Neural progenitor cell (in vitro differentiated cells): ENCODE measurements around the gene PUS1. TPM values are rescaled to one million over a fixed set of nuclear protein-coding genes. Genes with fewer than 3 reads are reported as not detected.

Source experiments
- DNase-seq: peaks from one replicate; pipeline ENCODE4 v3.0.0-alpha.2; 2016; ENCODE audit warnings: low spot score
- H2AFZ ChIP-seq: fragments of 200-600 bp; sonication (generic); replicated peaks from 2 replicates; pipeline ENCODE4 v1.6.1; 2016; ENCODE audit warnings: antibody characterized with exemption
- H3F3A ChIP-seq: fragments of 200-600 bp; sonication (generic); 2 replicates; pipeline ENCODE4 v1.6.1; 2016; ENCODE audit warnings: antibody characterized with exemption, low read depth
- H3K27ac ChIP-seq: fragments of 200-600 bp; sonication (generic); 2 replicates; pipeline ENCODE4 v1.5.1; 2016; ENCODE audit warnings: mild to moderate bottlenecking
- H3K27me3 ChIP-seq: fragments of 200-600 bp; sonication (generic); 2 replicates; pipeline ENCODE4 v1.6.1; 2016; ENCODE audit warnings: mild to moderate bottlenecking, moderate library complexity
- H3K36me3 ChIP-seq: fragments of 200-600 bp; sonication (generic); 2 replicates; pipeline ENCODE4 v1.5.1; 2016
- H3K4me1 ChIP-seq: fragments of 200-600 bp; sonication (generic); 2 replicates; pipeline ENCODE4 v1.6.1; 2016; ENCODE audit warnings: mixed run types
- H3K4me2 ChIP-seq: fragments of 200-600 bp; sonication (generic); 2 replicates; pipeline ENCODE4 v1.6.1; 2016
- H3K4me3 ChIP-seq: fragments of 200-600 bp; sonication (generic); 2 replicates; pipeline ENCODE4 v1.5.1; 2016
- H3K79me2 ChIP-seq: fragments of 200-600 bp; sonication (generic); 2 replicates; pipeline ENCODE4 v1.6.1; 2016; ENCODE audit warnings: low read depth
- H3K9ac ChIP-seq: fragments of 200-600 bp; sonication (generic); 2 replicates; pipeline ENCODE4 v1.6.1; 2016
- H3K9me3 ChIP-seq: fragments of 200-600 bp; sonication (generic); 2 replicates; pipeline ENCODE4 v1.5.1; 2016; ENCODE audit warnings: low read depth
- H4K20me1 ChIP-seq: fragments of 200-600 bp; sonication (generic); 2 replicates; pipeline ENCODE4 v1.6.1; 2016; ENCODE audit warnings: low read depth
- H3K27ac Mint-ChIP-seq: 3 replicates; pipeline ENCODE4 v1.8.0; 2021; ENCODE audit warnings: mixed read lengths
- H3K27me3 Mint-ChIP-seq: 2 replicates; pipeline ENCODE4 v1.8.0; 2022; ENCODE audit warnings: low read depth, mild to moderate bottlenecking, inconsistent platforms, moderate library complexity, mixed read lengths; ENCODE audit not compliant: insufficient read depth
- H3K36me3 Mint-ChIP-seq: 3 replicates; pipeline ENCODE4 v1.8.0; 2021; ENCODE audit warnings: mixed read lengths
- H3K4me1 Mint-ChIP-seq: 3 replicates; pipeline ENCODE4 v1.8.0; 2021; ENCODE audit warnings: mixed read lengths
- H3K4me3 Mint-ChIP-seq: 3 replicates; pipeline ENCODE4 v1.8.0; 2021; ENCODE audit warnings: mild to moderate bottlenecking, moderate library complexity, mixed read lengths
- H3K9me3 Mint-ChIP-seq: 3 replicates; pipeline ENCODE4 v1.8.0; 2020; ENCODE audit warnings: mixed read lengths
- EZH2 ChIP-seq: fragments of 200-600 bp; sonication (generic); IDR thresholded peaks from 2 replicates; pipeline ENCODE4 v1.6.1; 2017; ENCODE audit warnings: antibody characterized with exemption, mild to moderate bottlenecking, moderate library complexity
- EZH2phosphoT487 ChIP-seq: fragments of 200-600 bp; sonication (generic); IDR thresholded peaks from 2 replicates; pipeline ENCODE4 v1.6.1; 2017; ENCODE audit warnings: antibody characterized with exemption
- total RNA-seq: library from RNA; depleted of rRNA; stranded (reverse); fragments of >200 nt; gene quantifications from 2 replicates; pipeline ENCODE4 v1.2.3, GENCODE V29; 2015; ENCODE audit warnings: low replicate concordance
- TF ChIP-seq, protein P1 (sequence below): fragments of 200-600 bp; sonication (generic); IDR thresholded peaks from 2 replicates; pipeline ENCODE4 v1.5.1; 2017; ENCODE audit warnings: antibody characterized with exemption, mild to moderate bottlenecking

PUS1 gene
- total RNA-seq, 1 donor from 2014 or later = 15.9 TPM

DNA sequence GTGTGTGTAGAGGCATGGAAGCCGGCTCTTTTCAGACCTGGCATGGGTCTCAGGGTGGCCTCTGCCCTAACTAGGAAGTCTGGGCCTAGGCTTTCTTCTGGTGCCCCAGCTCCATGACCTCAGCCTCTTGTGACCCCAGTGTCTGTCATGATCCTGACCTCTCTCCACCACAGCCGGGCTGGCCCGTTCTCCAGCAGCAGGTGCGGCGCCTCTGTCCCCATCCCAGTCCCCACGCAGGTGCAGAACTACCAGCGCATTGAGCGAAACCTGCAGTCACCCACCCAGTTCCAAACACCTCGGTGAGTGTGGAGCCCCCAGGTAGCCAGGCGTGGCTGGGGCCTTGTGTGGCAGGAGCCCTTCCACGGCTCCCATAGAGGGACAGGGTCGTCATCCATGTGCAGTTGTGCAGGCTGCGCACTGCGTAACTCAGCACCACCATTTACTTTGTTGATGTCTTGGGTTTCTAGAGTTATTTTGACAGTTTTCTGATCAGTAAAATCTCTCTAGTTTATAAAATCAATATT is 14.8 kb upstream of the PUS1 start:
- no peaks in the 10 kb centered on the region for H3F3A ChIP-seq
- H3K4me3 Mint-ChIP-seq = no peak overlapping the region

DNA sequence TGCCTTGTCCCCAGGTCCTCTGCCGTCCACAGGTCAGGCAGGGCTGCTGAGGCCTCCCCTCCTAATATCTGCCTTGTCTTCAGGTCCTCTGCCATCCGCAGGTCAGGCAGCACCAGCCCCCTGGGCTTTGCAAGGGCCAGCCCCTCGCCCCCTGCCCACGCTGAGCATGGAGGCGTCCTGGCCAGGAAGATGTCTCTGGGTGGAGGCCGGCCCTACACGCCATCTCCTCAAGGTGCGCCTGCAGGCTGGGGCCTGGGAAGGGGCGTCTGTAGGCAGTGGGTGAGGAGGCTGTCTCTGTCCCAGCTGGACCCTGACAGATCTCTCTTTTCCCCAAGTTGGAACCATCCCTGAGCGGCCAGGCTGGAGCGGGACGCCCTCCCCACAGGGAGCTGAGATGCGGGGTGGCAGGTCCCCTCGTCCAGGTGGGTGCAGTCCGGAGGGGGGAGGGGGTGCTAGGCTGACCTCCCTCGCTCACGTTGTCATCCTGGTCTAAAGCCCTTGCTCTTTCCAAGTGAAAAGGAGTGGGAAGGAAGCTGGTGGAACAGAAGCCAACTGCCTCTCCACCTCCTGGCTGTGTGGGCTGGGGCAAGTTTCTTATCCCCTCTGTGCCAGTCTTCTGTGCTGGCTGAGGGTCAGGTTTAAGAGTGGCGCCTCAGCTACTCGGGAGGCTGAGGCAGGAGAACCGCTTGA is 13.9 kb upstream of the PUS1 start:
- peaks cover 3% of the 10 kb centered on the region for H3K27me3 Mint-ChIP-seq
- TF ChIP-seq, protein P1, sequence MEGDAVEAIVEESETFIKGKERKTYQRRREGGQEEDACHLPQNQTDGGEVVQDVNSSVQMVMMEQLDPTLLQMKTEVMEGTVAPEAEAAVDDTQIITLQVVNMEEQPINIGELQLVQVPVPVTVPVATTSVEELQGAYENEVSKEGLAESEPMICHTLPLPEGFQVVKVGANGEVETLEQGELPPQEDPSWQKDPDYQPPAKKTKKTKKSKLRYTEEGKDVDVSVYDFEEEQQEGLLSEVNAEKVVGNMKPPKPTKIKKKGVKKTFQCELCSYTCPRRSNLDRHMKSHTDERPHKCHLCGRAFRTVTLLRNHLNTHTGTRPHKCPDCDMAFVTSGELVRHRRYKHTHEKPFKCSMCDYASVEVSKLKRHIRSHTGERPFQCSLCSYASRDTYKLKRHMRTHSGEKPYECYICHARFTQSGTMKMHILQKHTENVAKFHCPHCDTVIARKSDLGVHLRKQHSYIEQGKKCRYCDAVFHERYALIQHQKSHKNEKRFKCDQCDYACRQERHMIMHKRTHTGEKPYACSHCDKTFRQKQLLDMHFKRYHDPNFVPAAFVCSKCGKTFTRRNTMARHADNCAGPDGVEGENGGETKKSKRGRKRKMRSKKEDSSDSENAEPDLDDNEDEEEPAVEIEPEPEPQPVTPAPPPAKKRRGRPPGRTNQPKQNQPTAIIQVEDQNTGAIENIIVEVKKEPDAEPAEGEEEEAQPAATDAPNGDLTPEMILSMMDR = no peak
- TF ChIP-seq EZH2phosphoT487 = no peak
- TF ChIP-seq EZH2 = no peak
- no peak overlapping the region for H3K4me3 Mint-ChIP-seq
- H3F3A ChIP-seq = no peaks in the 10 kb centered on the region
- no peak overlapping the region for H3K4me3 ChIP-seq
- no peak overlapping the region for H2AFZ ChIP-seq
- H3K36me3 ChIP-seq = no peaks in the 10 kb centered on the region
- H3K4me1 Mint-ChIP-seq = no peaks in the 10 kb centered on the region
- no peak overlapping the region for H3K27ac Mint-ChIP-seq
- H3K9me3 ChIP-seq = no peaks in the 10 kb centered on the region
- peaks cover 3% of the 10 kb centered on the region for H4K20me1 ChIP-seq
- H3K4me2 ChIP-seq = no peak overlapping the region
- H3K9me3 Mint-ChIP-seq = no peaks in the 10 kb centered on the region
- H3K27me3 ChIP-seq = no peaks in the 10 kb centered on the region
- no peaks in the 10 kb centered on the region for H3K79me2 ChIP-seq
- H3K9ac ChIP-seq = no peak overlapping the region
- H3K36me3 Mint-ChIP-seq = peaks cover 2% of the 10 kb centered on the region
- no peak overlapping the region for H3K27ac ChIP-seq
- no peak for DNase-seq
- H3K4me1 ChIP-seq = no peaks in the 10 kb centered on the region

More for the DNA sequence above, 14.8 kb upstream of the PUS1 start:
- Histone ChIP-seq H4K20me1 (peaks cover 3% of the 10 kb centered on the region), H3K36me3 (no peaks in the 10 kb centered on the region), H3K4me1 (no peaks in the 10 kb centered on the region), H3K27me3 (no peaks in the 10 kb centered on the region), H3K9me3 (no peaks in the 10 kb centered on the region), H3K79me2 (no peaks in the 10 kb centered on the region), H3K27ac (no peak overlapping the region), H3K9ac (no peak overlapping the region), H3K4me2 (no peak overlapping the region), H3K4me3 (no peak overlapping the region), H2AFZ (no peak overlapping the region)
- TF ChIP-seq, protein P1 = no peak
- TF ChIP-seq EZH2phosphoT487 (no peak), EZH2 (no peak)
- H3K27me3 Mint-ChIP-seq = peaks cover 3% of the 10 kb centered on the region
- H3K27ac Mint-ChIP-seq = no peak overlapping the region
- H3K9me3 Mint-ChIP-seq = no peaks in the 10 kb centered on the region
- DNase-seq = no peak
- H3K4me1 Mint-ChIP-seq = no peaks in the 10 kb centered on the region
- peaks cover 2% of the 10 kb centered on the region for H3K36me3 Mint-ChIP-seq

DNA sequence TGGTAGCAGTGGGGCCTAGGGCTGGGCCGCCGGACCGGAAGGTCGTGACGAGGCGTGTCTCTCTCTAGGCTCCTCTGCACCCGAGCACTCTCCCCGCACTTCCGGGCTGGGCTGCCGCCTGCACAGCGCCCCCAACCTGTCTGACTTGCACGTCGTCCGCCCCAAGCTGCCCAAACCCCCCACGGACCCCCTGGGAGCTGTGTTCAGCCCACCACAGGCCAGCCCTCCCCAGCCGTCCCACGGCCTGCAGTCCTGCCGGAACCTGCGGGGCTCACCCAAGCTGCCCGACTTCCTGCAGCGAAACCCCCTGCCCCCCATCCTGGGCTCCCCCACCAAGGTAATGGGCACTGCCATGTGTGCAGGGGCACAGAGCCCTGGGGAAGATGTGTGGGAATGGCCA is 13.3 kb upstream of the PUS1 start:
- no peaks in the 10 kb centered on the region for H3K36me3 ChIP-seq

More for the DNA sequence above, 13.3 kb upstream of the PUS1 start:
- Histone ChIP-seq H4K20me1 (peaks cover 3% of the 10 kb centered on the region), H3K4me3 (no peak overlapping the region), H3K9ac (no peak overlapping the region), H3K4me1 (no peaks in the 10 kb centered on the region), H3K27me3 (no peaks in the 10 kb centered on the region), H3K79me2 (no peaks in the 10 kb centered on the region), H3K27ac (no peak overlapping the region), H3K9me3 (no peaks in the 10 kb centered on the region), H2AFZ (no peak overlapping the region), H3K4me2 (no peak overlapping the region), H3F3A (no peaks in the 10 kb centered on the region)
- no peaks in the 10 kb centered on the region for H3K4me1 Mint-ChIP-seq
- no peak overlapping the region for H3K4me3 Mint-ChIP-seq
- TF ChIP-seq EZH2phosphoT487 (no peak), EZH2 (no peak)
- TF ChIP-seq, protein P1 = no peak
- H3K27ac Mint-ChIP-seq = no peak overlapping the region
- H3K27me3 Mint-ChIP-seq = peaks cover 3% of the 10 kb centered on the region
- H3K36me3 Mint-ChIP-seq = peaks cover 2% of the 10 kb centered on the region
- DNase-seq = no peak
- no peaks in the 10 kb centered on the region for H3K9me3 Mint-ChIP-seq
